ENCODE measurements around the gene DCK. TPM values are rescaled to one million over a fixed set of nuclear protein-coding genes. Genes with fewer than 3 reads are reported as not detected.
"Not testable (repeated sequence)": the region's sequence is repeated elsewhere in the genome, so short reads cannot be mapped to it uniquely, and the experiment has no call there.

Gene DCK
- total RNA-seq, 1 donor from 2014 or later: 19.8 TPM

DNA sequence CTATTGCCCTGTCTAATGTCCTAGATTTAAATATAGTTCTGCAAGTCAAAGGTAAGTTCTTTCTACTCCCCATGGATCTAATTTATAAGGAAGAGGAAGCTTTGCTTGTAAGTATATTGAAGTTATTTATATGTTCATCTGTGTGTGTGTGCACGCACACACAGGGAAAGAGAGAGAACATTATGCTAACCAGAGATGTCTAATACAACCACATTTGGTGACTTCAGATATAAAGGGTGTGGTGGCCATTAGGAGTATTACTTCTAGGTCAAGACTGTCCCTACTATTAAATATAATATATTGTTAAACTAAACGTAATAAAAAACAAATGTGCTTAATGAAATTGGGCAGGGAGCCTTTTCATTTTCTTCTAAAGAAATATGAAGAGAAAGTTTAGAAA is 4.1 kb downstream of the DCK start:
- H3K4me3 Mint-ChIP-seq: peak overlapping the region; percentile 91
- peaks cover 16% of the 10 kb centered on the region for H3K9me3 Mint-ChIP-seq
- peaks cover 51% of the 10 kb centered on the region for H3K36me3 Mint-ChIP-seq (ENCODE audit: low read depth)

GRCh38 chr4:70999639-71000038 is 6.2 kb downstream of the DCK start:
- not testable (repeated sequence) for H3K27me3 Mint-ChIP-seq (ENCODE audit: low read depth); H3K4me3 Mint-ChIP-seq; DNase-seq (ENCODE audit: low read depth, low spot score); H3K27ac Mint-ChIP-seq (ENCODE audit: unreplicated experiment)
- Mint-ChIP-seq H3K36me3 (ENCODE audit: low read depth) (peaks cover 56% of the 10 kb centered on the region), H3K9me3 (peaks cover 16% of the 10 kb centered on the region), H3K4me1 (peaks cover 43% of the 10 kb centered on the region)

More for the DNA sequence above, 4.1 kb downstream of the DCK start:
- Mint-ChIP-seq H3K27me3 (ENCODE audit: low read depth) (no peaks in the 10 kb centered on the region), H3K27ac (ENCODE audit: unreplicated experiment) (no peak overlapping the region), H3K4me1 (peaks cover 42% of the 10 kb centered on the region)
- DNase-seq (ENCODE audit: low read depth, low spot score): no peak
- TF ChIP-seq, protein P1, sequence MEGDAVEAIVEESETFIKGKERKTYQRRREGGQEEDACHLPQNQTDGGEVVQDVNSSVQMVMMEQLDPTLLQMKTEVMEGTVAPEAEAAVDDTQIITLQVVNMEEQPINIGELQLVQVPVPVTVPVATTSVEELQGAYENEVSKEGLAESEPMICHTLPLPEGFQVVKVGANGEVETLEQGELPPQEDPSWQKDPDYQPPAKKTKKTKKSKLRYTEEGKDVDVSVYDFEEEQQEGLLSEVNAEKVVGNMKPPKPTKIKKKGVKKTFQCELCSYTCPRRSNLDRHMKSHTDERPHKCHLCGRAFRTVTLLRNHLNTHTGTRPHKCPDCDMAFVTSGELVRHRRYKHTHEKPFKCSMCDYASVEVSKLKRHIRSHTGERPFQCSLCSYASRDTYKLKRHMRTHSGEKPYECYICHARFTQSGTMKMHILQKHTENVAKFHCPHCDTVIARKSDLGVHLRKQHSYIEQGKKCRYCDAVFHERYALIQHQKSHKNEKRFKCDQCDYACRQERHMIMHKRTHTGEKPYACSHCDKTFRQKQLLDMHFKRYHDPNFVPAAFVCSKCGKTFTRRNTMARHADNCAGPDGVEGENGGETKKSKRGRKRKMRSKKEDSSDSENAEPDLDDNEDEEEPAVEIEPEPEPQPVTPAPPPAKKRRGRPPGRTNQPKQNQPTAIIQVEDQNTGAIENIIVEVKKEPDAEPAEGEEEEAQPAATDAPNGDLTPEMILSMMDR (conservative IDR thresholded peaks at IDR 0.05): no peak

- not testable (repeated sequence) for DNase-seq (ENCODE audit: low read depth, low spot score); H3K27ac Mint-ChIP-seq (ENCODE audit: unreplicated experiment); H3K4me3 Mint-ChIP-seq; H3K27me3 Mint-ChIP-seq (ENCODE audit: low read depth)
- peaks cover 16% of the 10 kb centered on the region for H3K9me3 Mint-ChIP-seq
- H3K36me3 Mint-ChIP-seq (ENCODE audit: low read depth): peaks cover 52% of the 10 kb centered on the region
- H3K4me1 Mint-ChIP-seq: peaks cover 26% of the 10 kb centered on the region
Observed at GRCh38 chr4:71001363-71001762, 7.9 kb downstream of the DCK start.

- no peak for DNase-seq (ENCODE audit: low read depth, low spot score)
- no peaks in the 10 kb centered on the region for H3K27me3 Mint-ChIP-seq (ENCODE audit: low read depth)
- H3K36me3 Mint-ChIP-seq (ENCODE audit: low read depth): peaks cover 40% of the 10 kb centered on the region
- TF ChIP-seq, protein P1 (conservative IDR thresholded peaks at IDR 0.05): no peak
- H3K4me3 Mint-ChIP-seq: no peak overlapping the region
- H3K27ac Mint-ChIP-seq (ENCODE audit: unreplicated experiment): no peak overlapping the region
- H3K9me3 Mint-ChIP-seq: peaks cover 16% of the 10 kb centered on the region
- H3K4me1 Mint-ChIP-seq: peaks cover 29% of the 10 kb centered on the region
Observed at GRCh38 chr4:71004281-71004851, 10.9 kb downstream of the DCK start.

DNA sequence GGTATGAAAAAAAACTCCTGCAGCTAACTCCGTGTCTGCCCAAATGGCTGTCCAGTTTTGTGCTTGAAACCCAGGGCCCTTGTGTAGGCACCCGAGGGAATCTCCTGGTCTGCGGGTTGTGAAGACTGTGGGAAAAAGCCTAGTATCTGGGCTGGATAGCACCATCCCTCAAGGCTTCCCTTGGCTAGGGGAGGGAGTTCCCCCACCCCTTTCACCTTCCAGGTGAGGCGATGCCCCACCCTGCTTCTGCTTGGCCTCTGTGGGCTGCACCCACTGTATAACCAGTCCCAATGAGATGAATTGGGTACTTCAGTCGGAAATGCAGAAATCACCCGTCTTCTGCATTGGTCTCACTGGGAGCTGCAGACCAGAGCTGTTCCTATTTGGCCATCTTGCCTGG is 11.6 kb downstream of the DCK start:
- H3K4me3 Mint-ChIP-seq; H3K27ac Mint-ChIP-seq (ENCODE audit: unreplicated experiment); H3K27me3 Mint-ChIP-seq (ENCODE audit: low read depth); DNase-seq (ENCODE audit: low read depth, low spot score): not testable (repeated sequence)
- H3K9me3 Mint-ChIP-seq: peaks cover 16% of the 10 kb centered on the region
- peaks cover 34% of the 10 kb centered on the region for H3K36me3 Mint-ChIP-seq (ENCODE audit: low read depth)
- peaks cover 35% of the 10 kb centered on the region for H3K4me1 Mint-ChIP-seq

DNA sequence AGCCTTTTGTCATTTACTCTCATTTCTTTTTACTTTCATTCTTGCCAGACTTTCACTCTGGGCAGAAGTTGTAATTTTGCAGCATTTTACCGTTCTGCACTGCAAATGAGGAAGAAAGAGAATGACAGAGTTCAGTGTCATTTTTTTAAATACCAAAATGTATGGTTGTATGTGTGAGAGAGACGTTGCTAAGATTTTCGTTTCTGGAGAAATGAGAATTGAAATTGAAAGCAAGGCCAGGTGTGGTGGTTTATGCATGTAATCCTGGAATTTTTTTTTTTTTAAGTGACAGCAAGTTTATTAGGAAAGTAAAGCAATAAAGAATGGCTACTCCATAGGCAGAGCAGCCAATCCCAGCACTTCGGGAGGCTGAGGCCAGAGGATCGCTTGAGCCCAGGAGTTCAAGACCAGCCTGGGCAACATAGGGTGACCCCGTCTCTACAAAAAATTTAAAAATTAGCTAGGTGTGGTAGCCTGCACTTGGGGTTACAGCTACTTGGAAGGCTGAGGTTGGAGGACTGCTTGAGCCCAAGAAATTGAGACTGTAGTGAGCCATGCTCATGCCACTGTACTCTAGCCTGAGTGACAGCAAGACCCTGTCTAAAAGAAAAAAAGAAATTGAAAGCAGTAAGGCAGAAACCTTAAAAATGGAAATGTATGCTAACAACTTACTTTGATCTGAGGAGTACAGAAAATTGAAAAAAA is 12.9 kb downstream of the DCK start:
- Mint-ChIP-seq H3K4me3 (no peak overlapping the region), H3K4me1 (peaks cover 37% of the 10 kb centered on the region), H3K9me3 (peaks cover 9% of the 10 kb centered on the region), H3K27me3 (ENCODE audit: low read depth) (no peaks in the 10 kb centered on the region), H3K27ac (ENCODE audit: unreplicated experiment) (no peak overlapping the region), H3K36me3 (ENCODE audit: low read depth) (peaks cover 22% of the 10 kb centered on the region)
- TF ChIP-seq, protein P1 (conservative IDR thresholded peaks at IDR 0.05): no peak
- no peak for DNase-seq (ENCODE audit: low read depth, low spot score)

DNA sequence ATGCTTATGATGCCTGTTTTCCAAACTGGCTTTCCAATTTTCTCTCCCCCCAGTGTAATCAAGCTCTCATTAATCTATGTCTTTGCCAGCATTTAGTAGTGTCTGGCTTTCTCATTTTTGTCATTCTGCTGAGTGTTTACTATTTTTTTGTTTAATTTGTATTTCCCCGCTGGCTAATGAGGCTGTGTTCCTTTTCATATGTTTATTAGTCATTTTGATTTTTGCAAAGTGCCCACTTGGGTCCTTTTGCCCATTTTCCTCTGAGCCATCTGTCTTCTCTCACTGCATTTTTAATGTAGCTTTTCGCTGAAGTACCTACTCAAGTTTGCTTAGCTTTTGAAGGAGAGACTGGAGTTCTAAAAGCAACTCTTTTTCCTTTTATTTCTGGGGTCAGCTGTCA is 14.7 kb downstream of the DCK start:
- H3K27me3 Mint-ChIP-seq (ENCODE audit: low read depth): no peaks in the 10 kb centered on the region
- no peak for DNase-seq (ENCODE audit: low read depth, low spot score)
- H3K4me1 Mint-ChIP-seq: peaks cover 34% of the 10 kb centered on the region
- H3K9me3 Mint-ChIP-seq: no peaks in the 10 kb centered on the region
- H3K27ac Mint-ChIP-seq (ENCODE audit: unreplicated experiment): no peak overlapping the region
- H3K4me3 Mint-ChIP-seq: no peak overlapping the region
- TF ChIP-seq, protein P1 (conservative IDR thresholded peaks at IDR 0.05): no peak
- peaks cover 20% of the 10 kb centered on the region for H3K36me3 Mint-ChIP-seq (ENCODE audit: low read depth)

Measured in neural crest cell (in vitro differentiated cells).